ENCODE data around the gene RTP1.

- TF ChIP-seq, protein P1, sequence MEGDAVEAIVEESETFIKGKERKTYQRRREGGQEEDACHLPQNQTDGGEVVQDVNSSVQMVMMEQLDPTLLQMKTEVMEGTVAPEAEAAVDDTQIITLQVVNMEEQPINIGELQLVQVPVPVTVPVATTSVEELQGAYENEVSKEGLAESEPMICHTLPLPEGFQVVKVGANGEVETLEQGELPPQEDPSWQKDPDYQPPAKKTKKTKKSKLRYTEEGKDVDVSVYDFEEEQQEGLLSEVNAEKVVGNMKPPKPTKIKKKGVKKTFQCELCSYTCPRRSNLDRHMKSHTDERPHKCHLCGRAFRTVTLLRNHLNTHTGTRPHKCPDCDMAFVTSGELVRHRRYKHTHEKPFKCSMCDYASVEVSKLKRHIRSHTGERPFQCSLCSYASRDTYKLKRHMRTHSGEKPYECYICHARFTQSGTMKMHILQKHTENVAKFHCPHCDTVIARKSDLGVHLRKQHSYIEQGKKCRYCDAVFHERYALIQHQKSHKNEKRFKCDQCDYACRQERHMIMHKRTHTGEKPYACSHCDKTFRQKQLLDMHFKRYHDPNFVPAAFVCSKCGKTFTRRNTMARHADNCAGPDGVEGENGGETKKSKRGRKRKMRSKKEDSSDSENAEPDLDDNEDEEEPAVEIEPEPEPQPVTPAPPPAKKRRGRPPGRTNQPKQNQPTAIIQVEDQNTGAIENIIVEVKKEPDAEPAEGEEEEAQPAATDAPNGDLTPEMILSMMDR (IDR thresholded peaks at IDR 0.05) = no peak
- TF ChIP-seq EP300 (IDR thresholded peaks at IDR 0.05) (no peak), POLR2A (IDR thresholded peaks at IDR 0.05) (no peak)
These were observed 532 bp upstream of the RTP1 start for GRCh38 chr3:187196573-187197334.
